ENCODE results near the gene ZNF253. TPM values are rescaled to one million over a fixed set of nuclear protein-coding genes. Genes with fewer than 3 reads are reported as not detected.
"Not testable (repeated sequence)": the region's sequence is repeated elsewhere in the genome, so short reads cannot be mapped to it uniquely, and the experiment has no call there.

Gene ZNF253
- total and polyA plus RNA-seq, 8 donors = 2.4 to 32.1 (median 7.4) TPM

DNA sequence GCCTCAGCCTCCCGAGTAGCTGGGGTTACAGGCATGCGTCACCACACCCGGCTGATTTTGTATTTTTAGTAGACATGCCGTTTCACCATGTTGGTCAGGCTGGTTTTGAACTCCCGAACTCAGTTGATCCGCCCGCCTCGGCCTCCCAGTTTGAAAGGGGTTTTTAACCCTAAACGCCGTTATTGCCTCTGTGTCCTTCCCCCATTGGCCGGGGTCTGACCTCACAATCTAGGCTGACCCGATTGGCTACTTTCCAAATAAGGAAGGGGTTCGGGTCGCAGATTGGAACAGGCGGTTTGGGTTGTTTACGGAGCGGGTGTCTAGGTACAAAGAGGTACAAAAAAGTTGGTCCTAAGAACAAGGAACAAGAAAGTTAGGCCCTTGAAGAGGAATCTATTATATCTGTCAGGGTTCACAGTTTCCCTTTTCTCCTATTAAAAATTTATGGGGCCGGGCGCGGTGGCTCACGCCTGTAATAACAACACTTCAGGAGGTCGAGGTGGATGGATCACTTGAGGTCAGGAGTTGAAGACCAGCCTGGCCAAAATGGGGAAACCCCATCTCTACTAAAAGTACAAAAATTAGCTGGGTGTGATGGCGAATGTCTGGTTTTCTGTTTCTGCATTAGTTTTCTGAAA lies 1.0 kb downstream of the ZNF253 start:
- WGBS, 5 donors = 2 to 4% (median 4%) methylated on average over 23 of the region's 23 CpGs
- H3K27ac ChIP-seq = peak overlapping the region; percentile 90 to 94 (median 92)
- peaks cover 14 to 49% (median 28%) of the 10 kb centered on the region in 4 donors for H3K4me1 ChIP-seq
- TF ChIP-seq EP300 (IDR thresholded peaks at IDR 0.05) = no peak
- TF ChIP-seq, protein P1, sequence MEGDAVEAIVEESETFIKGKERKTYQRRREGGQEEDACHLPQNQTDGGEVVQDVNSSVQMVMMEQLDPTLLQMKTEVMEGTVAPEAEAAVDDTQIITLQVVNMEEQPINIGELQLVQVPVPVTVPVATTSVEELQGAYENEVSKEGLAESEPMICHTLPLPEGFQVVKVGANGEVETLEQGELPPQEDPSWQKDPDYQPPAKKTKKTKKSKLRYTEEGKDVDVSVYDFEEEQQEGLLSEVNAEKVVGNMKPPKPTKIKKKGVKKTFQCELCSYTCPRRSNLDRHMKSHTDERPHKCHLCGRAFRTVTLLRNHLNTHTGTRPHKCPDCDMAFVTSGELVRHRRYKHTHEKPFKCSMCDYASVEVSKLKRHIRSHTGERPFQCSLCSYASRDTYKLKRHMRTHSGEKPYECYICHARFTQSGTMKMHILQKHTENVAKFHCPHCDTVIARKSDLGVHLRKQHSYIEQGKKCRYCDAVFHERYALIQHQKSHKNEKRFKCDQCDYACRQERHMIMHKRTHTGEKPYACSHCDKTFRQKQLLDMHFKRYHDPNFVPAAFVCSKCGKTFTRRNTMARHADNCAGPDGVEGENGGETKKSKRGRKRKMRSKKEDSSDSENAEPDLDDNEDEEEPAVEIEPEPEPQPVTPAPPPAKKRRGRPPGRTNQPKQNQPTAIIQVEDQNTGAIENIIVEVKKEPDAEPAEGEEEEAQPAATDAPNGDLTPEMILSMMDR (IDR thresholded peaks at IDR 0.05) = no peak
- no peak for TF ChIP-seq POLR2AphosphoS5 (IDR thresholded peaks at IDR 0.05)
- TF ChIP-seq POLR2A (IDR thresholded peaks at IDR 0.05) = no peak
- intact Hi-C loops (cut with DNase I; ENCODE audit: low total_unique reads) = no loop called here
- peaks cover 0 to 20% (median 9%) of the 10 kb centered on the region in 4 donors for H3K9me3 ChIP-seq
- DNase-seq = peak in 1 of 2 donors; percentile 70
- no peaks in the 10 kb centered on the region for H3K27me3 ChIP-seq
- H3K4me3 ChIP-seq = peak overlapping the region; percentile 58 to 77 (median 74)
- peaks cover 0 to 8% (median 0%) of the 10 kb centered on the region in 4 donors for H3K36me3 ChIP-seq

- H3K9me3 ChIP-seq = peaks cover 0 to 53% (median 22%) of the 10 kb centered on the region in 4 donors
- DNase-seq; H3K27ac ChIP-seq; H3K27me3 ChIP-seq; H3K4me3 ChIP-seq; intact Hi-C loops (cut with DNase I; ENCODE audit: low total_unique reads): not testable (repeated sequence)
- peaks cover 14 to 45% (median 27%) of the 10 kb centered on the region in 4 donors for H3K4me1 ChIP-seq
- 85 to 97% (median 95%) methylated on average over 5 of the region's 5 CpGs for WGBS, 5 donors
- peaks cover 9 to 30% (median 14%) of the 10 kb centered on the region in 4 donors for H3K36me3 ChIP-seq
These were observed 4.4 kb downstream of the ZNF253 start for GRCh38 chr19:19870086-19870485.

DNA sequence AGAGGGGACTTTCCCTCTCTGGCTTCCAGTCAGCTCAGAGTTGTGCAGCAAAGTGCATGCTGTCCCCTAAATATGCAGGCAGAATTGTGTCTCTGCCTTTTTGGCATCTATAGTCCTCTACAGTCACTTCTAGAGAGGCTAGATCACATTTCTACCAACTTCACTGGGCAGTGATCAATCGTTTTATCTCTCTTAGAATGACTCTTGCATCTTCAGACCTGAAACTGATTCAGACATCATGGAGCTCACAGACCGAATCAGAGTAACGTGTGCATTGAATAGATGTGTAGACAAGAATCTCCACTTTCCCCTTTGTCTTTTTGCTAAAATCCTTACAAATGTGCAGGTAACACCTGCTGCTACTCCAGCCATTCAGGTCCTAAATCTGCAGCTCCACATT lies 6.2 kb downstream of the ZNF253 start:
- no peak for DNase-seq
- no peaks in the 10 kb centered on the region for H3K27me3 ChIP-seq
- WGBS, 5 donors = 85 to 91% (median 86%) methylated on average over 3 of the region's 3 CpGs
- intact Hi-C loops (cut with DNase I; ENCODE audit: low total_unique reads) = no loop called here
- H3K27ac ChIP-seq = no peak overlapping the region
- peaks cover 14 to 45% (median 22%) of the 10 kb centered on the region in 4 donors for H3K4me1 ChIP-seq
- no peak overlapping the region for H3K4me3 ChIP-seq
- peaks cover 0 to 71% (median 30%) of the 10 kb centered on the region in 4 donors for H3K9me3 ChIP-seq
- peaks cover 9 to 37% (median 14%) of the 10 kb centered on the region in 4 donors for H3K36me3 ChIP-seq
- TF ChIP-seq EP300 (IDR thresholded peaks at IDR 0.05) = no peak

DNA sequence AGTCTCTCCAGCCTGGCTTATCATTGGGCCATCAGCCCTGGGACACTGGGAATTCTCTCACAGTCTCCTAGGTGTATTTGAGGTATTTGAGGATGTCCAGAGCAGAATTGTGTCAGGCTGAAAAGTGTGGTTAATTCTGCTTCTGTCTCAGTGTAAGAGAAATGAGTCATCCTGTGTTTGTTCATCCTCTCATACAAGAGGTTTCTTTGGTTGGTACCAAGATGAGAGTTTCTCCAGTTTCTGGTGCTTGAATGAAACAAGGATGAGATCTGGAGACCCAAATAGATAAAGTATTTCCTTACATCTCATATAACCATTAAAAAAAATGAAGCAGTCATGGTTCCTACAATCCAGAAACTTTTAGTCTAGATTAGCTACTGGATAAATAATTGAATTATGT lies 7.7 kb downstream of the ZNF253 start:
- no peak for TF ChIP-seq POLR2A (IDR thresholded peaks at IDR 0.05)
- TF ChIP-seq, protein P1 (IDR thresholded peaks at IDR 0.05) = no peak
- no peak for TF ChIP-seq POLR2AphosphoS5 (IDR thresholded peaks at IDR 0.05)
- Histone ChIP-seq H3K27me3 (no peaks in the 10 kb centered on the region), H3K27ac (no peak overlapping the region), H3K4me1 (peaks cover 2 to 30% (median 8%) of the 10 kb centered on the region in 4 donors), H3K4me3 (no peak overlapping the region), H3K9me3 (peaks cover 0 to 72% (median 33%) of the 10 kb centered on the region in 4 donors), H3K36me3 (peaks cover 9 to 37% (median 14%) of the 10 kb centered on the region in 4 donors)
- no peak for DNase-seq
- intact Hi-C loops (cut with DNase I; ENCODE audit: low total_unique reads) = no loop called here

- H3K9me3 ChIP-seq = peaks cover 0 to 67% (median 37%) of the 10 kb centered on the region in 4 donors
- TF ChIP-seq, protein P1 (IDR thresholded peaks at IDR 0.05) = no peak
- TF ChIP-seq POLR2AphosphoS5 (IDR thresholded peaks at IDR 0.05) = no peak
- no peak for TF ChIP-seq POLR2A (IDR thresholded peaks at IDR 0.05)
- TF ChIP-seq EP300 (IDR thresholded peaks at IDR 0.05) = no peak
- 60 to 85% (median 80%) methylated on average over 4 of the region's 4 CpGs for WGBS, 5 donors
- H3K27me3 ChIP-seq = no peaks in the 10 kb centered on the region
- DNase-seq = no peak
- intact Hi-C loops (cut with DNase I; ENCODE audit: low total_unique reads) = no loop called here
- H3K36me3 ChIP-seq = peaks cover 15 to 61% (median 45%) of the 10 kb centered on the region in 4 donors
- H3K4me1 ChIP-seq = no peaks in the 10 kb centered on the region
- no peak overlapping the region for H3K4me3 ChIP-seq
- H3K27ac ChIP-seq = no peak overlapping the region
These were observed 12.0 kb downstream of the ZNF253 start for GRCh38 chr19:19877724-19878123.

Data from stomach (tissue), 9 donors.